GM04503 (cell line): ENCODE measurements around the gene DNAJB5.
"Not testable (repeated sequence)": the region's sequence is repeated elsewhere in the genome, so short reads cannot be mapped to it uniquely, and the experiment has no call there.

Experiments
- DNase-seq: peaks from one replicate; pipeline ENCODE4 v3.0.0-alpha.2; 2012; ENCODE audit warnings: low read depth

The DNAJB5 gene

GRCh38 chr9:35000535-35001284 is 11.2 kb downstream of the DNAJB5 start:
- peak; percentile 59 for DNase-seq

GRCh38 chr9:35001285-35001677 is 11.7 kb downstream of the DNAJB5 start:
- DNase-seq = no peak

GRCh38 chr9:35001803-35002502 is 12.4 kb downstream of the DNAJB5 start:
- DNase-seq = no peak

- no peak for DNase-seq
These were observed 13.1 kb downstream of the DNAJB5 start for GRCh38 chr9:35002623-35003022.

GRCh38 chr9:35004299-35004698 is 14.8 kb downstream of the DNAJB5 start:
- not testable (repeated sequence) for DNase-seq

- no peak for DNase-seq
These were observed 20.9 kb downstream of the DNAJB5 start for GRCh38 chr9:35010351-35010958.

GRCh38 chr9:35014517-35014916 is 25.0 kb downstream of the DNAJB5 start:
- DNase-seq = no peak

GRCh38 chr9:35023443-35023842 is 33.9 kb downstream of the DNAJB5 start:
- not testable (repeated sequence) for DNase-seq

GRCh38 chr9:35026671-35027070 is 37.1 kb downstream of the DNAJB5 start:
- DNase-seq = no peak

GRCh38 chr9:35027374-35027773 is 37.8 kb downstream of the DNAJB5 start:
- DNase-seq = no peak

GRCh38 chr9:35027860-35028259 is 38.3 kb downstream of the DNAJB5 start:
- DNase-seq = no peak

GRCh38 chr9:35028341-35028740 is 38.8 kb downstream of the DNAJB5 start:
- DNase-seq = no peak

- no peak for DNase-seq
These were observed 39.7 kb downstream of the DNAJB5 start for GRCh38 chr9:35029241-35029640.

GRCh38 chr9:35029852-35030251 is 40.3 kb downstream of the DNAJB5 start:
- no peak for DNase-seq

- DNase-seq = no peak
These were observed 43.6 kb downstream of the DNAJB5 start for GRCh38 chr9:35033101-35033500.

- no peak for DNase-seq
These were observed 46.5 kb downstream of the DNAJB5 start for GRCh38 chr9:35035851-35036701.

GRCh38 chr9:35042081-35042604 is 52.6 kb downstream of the DNAJB5 start:
- no peak for DNase-seq

GRCh38 chr9:35042891-35043545 is 53.5 kb downstream of the DNAJB5 start:
- no peak for DNase-seq

- no peak for DNase-seq
These were observed 54.5 kb downstream of the DNAJB5 start for GRCh38 chr9:35044071-35044470.
